GM21381 (cell line): ENCODE data around the gene BDH1.

Experiments
- ATAC-seq: cut with Tn5 transposase; IDR thresholded peaks from one replicate; pipeline ENCODE4 v1.9.1; 2021; ENCODE audit warnings: mild to moderate bottlenecking, moderate library complexity; ENCODE audit not compliant: unreplicated experiment

BDH1 gene

DNA sequence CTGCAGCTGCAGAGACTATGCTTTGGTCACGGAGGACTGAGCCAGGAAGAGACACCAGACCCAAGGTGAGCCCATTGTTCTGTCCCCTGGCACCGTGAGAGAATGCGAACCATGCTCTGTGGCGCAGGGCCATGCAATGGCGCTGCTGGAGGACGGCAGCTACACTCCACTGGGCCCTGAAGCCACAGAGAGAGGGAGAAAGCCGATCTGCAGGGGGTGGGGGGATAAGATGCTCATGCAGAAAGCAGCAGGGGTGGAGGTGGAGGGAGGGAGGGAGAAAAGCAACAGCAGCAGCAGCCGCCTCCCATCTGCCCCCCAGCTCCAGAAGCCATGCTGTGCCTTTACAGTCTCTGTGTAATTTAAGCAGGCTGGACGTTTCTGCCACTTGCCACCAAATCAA lies 5.3 kb downstream of the BDH1 start:
- no peak for ATAC-seq

DNA sequence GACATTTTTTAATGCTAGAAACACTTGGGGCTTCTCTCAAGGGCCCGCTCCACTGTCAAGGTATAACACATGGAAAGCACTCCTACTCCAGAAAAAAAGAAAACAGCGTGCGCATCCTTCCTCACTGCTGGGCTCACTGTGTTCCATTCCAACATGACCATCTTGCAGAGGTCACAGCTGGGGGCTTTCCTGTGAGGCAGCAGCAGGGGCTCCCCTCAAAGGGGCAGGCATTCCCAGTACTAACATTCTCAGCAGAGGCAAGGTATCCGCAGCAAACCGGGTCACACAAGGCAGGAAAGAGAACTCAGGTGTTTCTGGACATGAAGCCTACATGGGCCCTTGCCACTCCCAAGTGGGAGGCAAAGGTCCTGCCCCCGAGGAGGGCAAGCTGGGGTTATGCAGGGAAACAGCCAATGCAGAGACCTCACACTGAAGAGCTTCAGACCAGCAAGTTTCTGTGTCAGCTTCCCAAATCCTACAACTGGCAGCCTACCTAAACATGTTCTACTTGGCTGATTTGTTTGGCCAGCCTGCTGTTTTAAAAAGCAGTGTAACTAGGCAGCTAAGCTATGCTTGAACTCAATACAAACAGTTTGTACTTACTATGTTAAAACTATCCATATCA lies 6.4 kb downstream of the BDH1 start:
- ATAC-seq = no peak

DNA sequence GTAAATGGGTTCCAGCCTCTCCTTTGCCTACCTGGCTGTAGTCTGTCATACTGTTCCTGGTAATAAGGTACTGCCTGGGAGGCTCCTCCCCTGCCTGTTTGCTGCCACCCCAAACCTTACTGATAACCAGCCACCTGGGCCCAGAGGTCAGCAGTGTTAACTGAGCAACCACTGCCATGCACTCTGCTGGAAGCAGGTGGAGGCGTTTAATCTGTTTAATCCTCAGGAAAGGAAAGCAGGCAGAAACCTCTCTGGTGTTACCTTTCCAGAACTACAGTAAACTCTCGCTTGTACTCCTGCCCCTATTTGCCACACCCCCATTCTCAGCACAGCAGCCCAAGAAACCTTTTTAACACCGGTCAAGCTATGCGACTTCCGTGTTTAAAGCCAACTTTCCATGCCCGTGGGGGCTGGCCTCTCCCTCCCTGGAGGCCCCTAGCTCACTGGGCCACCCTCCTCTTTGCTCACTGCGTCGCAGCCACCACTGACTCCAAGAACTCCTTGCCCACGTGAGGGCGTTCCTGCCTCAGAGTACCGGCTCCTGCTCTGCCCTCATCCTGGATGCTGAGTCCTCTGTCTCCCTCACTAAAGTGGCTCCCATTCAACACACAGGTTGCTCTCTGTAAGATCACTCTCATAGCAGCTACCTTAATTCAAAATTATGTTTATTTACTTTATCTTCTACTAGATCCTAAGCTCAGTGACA lies 8.3 kb downstream of the BDH1 start:
- ATAC-seq = no peak

DNA sequence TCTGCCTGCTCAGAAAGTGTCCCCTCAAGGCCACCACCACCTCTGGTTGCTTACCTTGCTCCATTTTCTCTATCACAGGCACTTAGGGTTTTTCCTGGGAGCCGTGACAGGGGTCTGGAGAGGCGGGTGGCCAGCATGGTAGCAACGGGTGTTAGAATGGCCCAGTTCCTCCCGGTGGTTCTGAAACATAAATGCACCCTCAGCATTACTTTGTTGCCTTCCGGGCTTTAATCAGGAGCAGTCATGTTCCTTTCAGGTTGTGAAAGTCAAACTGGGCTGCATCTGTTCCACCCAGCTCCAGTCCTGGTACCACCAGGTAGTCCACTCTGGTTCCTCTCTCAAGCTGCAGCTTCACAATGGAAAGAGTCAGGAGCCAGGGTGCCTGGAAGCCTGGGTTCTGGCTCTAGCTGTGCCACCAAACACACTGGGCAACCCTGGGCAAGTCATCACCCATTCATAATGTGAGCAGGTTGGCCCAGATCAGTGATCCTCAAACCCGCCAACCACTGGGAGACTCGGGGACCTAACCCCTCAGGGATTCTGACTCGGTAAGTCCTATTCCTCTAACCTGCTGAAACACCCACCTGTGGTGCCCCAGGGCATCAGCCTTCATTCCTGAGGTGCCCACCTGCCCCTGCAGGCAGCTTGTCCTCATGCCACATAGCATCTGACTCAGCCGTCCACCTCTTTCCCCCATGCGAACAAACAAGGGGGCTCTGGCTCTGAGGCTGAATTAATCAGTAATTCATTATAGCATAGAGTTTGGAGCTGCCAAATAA lies 9.3 kb downstream of the BDH1 start:
- ATAC-seq = no peak

DNA sequence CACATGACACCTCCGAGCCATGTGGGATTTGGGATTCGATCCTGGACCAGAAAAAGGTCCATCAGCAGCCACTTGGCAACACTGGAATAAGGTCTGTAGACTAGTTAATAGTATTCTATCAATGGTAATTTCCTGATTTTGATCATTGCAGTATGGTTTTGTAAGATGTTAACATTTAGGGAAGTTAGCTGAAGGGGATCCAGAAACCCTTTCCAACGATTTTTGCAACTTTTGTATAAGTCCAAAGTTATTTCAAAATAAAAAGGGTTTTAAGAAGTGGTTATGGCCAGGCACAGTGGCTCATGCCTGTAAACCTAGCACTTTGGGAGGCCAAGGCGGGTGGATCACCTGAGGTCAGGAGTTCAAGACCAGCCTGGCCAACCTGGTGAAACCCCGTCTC lies 10.2 kb downstream of the BDH1 start:
- ATAC-seq = no peak

DNA sequence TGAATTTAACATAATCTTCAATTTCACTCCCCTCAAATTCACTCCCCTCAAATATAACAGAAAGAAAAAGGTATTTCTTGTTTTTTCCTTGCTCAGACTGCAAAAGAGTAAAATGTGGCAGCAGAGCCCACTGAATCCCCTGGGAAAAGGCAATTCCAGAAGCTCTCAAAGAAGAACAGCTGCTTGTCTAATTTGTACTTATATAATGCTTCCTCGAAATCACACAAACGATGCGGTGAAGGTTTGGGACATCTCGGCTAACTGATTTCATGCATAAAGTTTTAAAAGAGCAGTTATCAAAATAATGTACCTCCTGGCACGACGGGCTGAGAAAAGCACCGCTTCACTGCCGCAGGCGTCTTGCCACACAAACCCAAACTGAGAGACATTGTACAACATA lies 10.7 kb downstream of the BDH1 start:
- ATAC-seq = no peak

DNA sequence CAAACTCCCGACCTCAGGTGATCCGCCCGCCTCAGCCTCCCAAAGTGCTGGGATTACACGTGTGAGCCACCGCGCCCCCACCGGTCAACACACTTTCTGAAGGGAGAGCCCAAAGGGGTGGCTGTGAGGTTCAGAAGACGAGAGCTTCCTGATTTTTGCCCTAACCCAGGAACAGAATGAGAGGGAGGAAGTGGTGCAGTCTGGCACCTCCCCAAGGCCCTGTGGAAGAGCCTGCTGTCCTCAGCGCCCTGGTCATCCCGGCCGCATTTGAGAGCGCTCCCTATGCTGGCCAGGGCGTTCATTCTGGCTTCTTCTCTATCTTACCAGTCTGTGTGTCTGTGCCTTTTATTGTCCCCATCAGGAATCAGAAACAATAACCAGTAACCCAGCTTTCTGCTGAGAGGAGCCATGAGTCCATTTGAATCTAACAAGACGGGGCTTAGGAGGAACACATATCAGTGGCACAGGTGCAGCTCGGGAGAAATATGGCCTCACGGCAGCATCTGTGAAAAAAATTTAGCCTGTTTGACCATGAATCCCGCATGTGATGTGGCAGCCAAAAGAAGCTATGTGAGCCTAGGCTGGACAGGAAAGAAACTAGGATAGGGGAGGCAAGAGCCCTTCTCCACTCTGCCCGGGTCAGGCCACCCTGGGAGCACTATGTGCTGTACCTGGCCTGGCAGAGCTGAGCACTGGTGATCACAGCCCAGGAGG lies 12.9 kb downstream of the BDH1 start:
- ATAC-seq = no peak

DNA sequence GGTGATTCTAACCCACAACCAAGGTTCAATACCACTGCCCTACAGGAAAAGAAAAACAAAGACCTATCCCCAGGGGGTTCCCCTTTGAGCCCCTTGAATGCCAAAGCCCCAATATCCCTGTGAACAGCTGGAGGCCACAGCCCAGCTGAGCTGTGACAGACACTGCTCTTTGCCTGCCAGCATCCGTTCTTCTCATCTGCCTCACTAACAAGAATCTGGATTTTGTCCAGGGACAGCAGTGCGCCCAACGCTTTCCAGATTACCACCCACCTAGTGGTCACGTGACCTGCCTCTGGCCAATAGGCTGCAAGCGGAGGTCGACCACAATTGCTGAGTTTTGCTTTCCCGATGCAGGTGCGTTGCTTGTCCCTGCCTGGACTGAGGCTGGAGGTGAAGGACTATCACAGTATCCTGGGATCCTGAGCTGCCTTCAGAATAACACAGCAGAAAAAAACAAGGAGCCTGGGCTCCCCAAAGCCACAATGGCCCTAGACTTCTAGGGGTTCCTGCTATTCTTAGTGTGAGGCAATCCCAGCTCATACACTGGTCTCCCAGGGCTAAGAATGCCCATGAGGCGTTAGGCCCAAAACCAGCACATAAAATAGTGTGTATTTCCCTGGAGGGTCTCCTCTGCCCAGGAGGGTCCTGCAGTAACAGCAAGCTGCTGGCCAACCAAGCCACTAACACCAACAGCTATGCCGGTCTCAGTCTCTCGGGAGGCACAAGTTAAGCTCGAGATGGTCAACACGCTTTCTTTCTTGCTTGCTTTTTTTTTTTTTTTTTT lies 13.8 kb downstream of the BDH1 start:
- no peak for ATAC-seq

DNA sequence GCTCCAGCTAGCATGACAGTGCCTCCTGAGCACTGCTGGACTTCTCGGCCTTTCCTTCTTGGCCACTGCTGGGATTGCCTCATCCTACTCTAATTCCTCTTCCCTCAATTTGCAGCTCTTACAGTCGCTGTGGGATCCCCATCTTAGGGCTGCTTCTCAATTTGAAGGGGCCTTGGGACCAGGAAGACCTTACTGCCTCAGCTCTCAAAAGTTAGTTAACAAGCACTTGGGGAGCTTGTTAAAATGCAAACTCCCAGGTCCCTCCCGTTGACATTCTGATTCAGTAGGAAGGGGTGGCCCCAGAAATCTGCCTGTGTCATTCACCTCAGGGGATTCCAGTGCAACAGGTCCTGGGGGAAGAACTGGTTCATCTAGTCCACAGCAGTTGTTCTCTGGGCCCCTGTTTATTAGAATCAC lies 14.8 kb downstream of the BDH1 start:
- no peak for ATAC-seq

DNA sequence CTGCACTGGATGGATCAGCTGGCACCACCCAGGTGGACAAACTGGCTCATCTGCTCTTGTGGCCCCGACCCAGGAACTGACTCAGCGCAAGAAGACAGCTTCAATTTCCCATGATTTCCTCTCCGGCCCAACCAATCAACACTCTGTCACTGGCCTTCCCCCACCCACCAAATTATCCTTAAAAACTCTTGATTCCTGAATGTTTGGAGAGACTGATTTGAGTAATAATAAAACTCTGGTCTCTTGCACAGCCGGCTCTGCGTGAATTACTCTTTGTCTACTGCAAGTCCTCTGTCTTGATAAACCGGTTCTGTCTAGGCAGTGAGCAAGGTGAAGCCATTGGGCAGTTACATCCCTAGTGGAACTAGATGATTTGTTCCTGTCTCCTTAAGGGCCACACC lies 16.1 kb downstream of the BDH1 start:
- ATAC-seq = no peak

DNA sequence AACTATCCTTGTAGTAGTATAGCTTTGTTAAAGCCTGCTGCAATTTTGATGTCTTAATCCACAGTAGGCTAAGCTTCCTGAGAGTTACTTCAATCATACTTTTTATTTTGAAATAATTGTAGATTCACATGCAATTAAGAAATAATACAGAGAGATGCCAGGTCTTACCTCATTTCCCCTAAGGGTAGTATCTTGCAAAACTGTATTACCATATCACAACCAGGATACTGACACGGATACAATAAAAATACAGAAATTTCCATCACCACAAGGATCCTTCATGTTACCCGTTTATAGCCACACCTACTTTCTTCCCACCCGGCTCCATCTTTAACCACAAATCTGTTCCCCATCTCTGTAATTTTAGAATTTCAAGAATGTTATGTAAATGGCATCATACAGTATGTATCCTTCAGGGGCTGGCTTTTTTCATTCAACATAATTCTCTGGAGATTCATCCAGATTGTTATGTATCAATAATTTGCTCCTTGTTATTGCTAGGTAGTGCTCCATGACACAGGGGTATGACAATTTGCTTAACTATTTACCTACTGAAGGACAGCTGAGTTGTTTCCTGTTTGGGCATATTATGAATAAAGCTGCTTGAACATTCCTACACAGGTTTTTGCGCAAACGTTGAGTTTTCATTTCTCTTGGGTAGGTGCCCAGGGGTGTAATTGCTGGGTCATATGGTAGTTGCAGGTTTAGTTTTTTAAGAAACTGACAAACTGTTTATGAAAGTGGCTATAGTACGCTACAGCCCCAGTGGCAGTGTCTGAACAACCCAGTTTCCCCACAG lies 21.6 kb downstream of the BDH1 start:
- ATAC-seq = no peak

DNA sequence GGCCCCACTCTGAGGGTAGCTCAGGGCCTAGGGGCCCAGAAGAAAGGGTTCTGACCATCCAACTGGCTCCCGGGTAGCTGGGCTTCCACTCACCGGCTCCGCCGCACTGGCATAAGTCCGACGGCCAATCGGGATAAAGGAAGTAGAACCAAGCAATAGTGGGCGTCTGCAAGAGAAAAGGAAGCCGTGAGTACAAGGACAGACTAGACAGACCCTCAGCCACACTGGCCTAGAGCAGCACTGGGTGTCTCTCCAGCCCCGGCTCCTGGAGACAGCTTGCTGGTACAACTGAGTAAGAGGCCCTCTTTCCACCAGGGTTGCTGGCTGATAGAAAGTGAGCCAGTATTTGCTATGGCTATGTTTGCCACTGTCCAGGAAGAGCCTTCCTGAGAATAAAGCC lies 22.4 kb downstream of the BDH1 start:
- ATAC-seq = no peak

DNA sequence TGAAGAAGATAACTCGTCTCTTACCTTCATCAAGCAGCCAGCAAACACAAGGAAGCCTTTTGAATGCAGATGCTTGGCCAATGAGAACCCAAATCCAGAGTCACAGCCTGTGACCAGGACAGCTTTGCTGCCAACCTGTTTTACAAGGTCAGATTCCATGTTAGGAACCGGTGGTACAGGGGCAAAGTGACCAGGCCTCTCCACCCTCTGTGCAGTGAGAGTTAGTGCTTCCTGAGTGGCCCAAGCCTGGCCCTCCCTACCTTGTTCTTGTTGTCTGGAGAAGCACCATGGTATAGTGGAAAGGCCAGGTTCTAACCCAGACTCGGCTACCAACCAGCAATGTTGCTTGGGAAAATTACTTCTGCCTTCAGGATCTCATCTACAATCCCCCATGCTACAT lies 23.4 kb downstream of the BDH1 start:
- ATAC-seq = no peak

DNA sequence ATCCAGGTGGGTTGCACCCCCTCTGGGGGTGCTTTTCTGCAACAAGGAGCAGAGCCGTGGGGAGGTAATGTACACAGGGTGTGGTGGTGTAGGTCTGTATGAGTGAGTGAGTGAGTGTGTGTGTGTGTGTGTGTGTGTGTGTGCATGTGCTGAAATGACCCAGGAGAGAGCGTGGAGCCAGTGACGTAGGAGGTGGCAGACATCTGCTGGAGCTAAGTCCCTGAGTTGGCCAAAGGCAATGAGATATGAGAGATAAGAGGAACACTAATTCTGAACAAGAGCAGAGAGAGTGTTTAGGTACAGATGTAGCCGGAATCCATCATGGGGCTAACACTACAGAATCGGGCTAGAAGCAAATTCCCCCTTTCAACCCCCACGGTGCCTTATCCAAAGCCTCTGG lies 27.6 kb downstream of the BDH1 start:
- no peak for ATAC-seq

DNA sequence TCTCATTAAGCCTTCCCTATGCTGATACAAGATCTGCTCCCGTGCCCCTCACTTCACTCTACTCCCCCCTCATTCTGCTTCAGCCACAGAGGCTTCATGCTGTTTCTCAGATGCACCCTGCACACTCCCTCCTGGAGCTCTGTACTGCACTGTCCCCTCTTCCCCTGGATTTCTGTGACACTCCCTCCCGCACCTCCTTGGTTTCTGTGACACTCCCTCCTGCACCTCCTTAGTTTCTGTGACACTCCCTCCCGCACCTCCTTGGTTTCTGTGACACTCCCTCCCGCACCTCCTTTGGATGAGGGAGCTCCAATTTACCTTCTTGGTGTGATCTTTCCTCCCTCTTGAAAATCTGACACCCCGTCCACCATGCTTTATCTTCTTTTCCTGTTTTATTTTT lies 28.2 kb downstream of the BDH1 start:
- no peak for ATAC-seq

DNA sequence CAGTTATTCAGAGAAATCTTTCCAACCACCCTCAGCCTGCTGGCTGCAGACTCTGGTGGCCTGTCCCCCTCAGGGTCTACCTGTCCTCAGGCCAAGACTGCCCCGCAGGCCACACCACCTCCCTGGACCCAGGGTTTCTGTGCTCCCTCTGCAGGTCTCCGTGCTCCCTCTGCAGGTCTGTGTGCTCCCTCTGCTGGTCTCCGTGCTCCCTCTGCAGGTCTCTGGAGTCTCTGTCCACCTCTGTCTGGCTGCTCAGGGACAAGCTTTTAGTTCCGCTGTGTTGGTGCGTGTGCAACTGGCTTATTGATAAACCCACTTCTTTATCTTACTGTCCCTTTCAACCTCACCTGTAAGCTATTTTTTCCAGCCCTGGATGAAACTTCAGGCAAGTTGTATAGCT lies 30.1 kb downstream of the BDH1 start:
- no peak for ATAC-seq

DNA sequence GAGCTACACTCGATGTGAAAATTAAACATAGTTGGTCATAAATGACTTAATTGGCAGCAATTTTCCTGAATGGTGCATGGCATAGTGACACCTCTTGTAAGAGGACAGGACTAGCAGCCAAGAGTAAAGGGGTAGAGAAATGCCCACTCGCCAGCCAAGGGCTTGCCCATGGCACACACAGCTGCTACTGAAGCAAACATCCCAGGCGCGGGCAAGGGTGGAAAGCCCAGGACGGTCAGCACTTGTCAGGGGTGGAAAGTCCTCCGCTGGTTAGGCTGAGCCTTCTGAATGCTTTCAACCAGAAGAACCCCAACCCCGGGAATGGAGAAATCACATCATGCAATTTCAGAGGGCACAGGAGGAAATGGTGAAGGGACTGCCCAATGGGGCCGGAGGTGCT lies 31.6 kb downstream of the BDH1 start:
- ATAC-seq = no peak

DNA sequence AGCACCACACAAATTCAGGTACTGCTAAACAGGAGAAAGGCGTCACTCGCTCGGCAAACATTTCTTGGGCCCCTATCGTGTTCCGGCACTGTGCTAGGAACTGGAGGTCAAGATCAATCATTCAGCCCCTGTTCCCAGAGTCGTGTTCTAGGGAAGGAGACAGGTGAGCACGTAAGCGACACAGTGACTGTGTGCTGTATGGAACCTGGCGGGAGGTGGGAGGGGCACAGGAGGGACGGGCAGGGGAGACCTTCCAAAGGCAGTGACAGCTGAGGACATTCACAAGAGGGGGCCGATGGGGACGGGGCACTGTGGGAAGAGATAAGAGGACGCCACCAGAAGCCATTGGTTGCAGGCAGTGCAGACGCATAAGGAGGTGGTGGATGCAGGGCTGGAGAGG lies 32.2 kb downstream of the BDH1 start:
- ATAC-seq = no peak

DNA sequence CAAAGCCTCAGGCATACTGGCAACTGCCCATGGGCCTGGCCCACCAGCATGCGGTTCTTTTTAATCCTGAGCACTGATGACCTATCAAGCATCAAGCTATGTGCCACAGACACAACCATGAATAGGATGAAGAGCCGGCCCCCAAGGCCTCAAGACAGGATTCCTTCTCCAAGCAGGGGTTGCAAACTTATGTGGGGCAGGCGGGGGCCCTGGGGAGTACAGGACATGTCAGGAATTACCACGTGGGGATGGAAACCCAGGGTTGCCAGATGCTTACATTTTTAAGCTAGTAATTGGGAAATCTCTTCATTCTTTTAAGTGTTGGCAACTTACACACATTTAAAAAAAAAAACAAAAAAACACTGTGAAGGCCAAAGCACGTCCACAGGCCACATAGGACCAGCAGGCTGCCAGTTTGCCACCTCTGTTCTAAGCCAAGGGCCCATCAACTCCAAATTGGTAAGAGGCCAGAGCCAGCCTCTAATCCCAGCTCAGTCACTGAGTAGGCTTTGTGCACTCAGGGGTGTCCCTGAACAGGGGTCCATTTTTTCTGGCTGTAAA lies 32.8 kb downstream of the BDH1 start:
- ATAC-seq = no peak
